NCI-H1436 treated with DMSO at 0.1 percent for 48 hours (cell line): ENCODE measurements around the gene MTX1.
A peak's percentile ranks its signal among the peaks of the same experiment; 100 is the strongest.

Experiments
- DNase-seq: peaks from one replicate; lab custom pipeline; 2025; lab: John Stamatoyannopoulos, UW

Gene MTX1

GRCh38 chr1:155174324-155175280, 33.9 kb upstream of the MTX1 start:
- no peak for DNase-seq

GRCh38 chr1:155175281-155175926, 33.1 kb upstream of the MTX1 start:
- no peak for DNase-seq

GRCh38 chr1:155175927-155176371, 32.5 kb upstream of the MTX1 start:
- no peak for DNase-seq

GRCh38 chr1:155176544-155177071, 31.9 kb upstream of the MTX1 start:
- peak; percentile 28 for DNase-seq

GRCh38 chr1:155177192-155177917, 31.1 kb upstream of the MTX1 start:
- DNase-seq = no peak

- DNase-seq = no peak
Measured at GRCh38 chr1:155177918-155178281, 30.6 kb upstream of the MTX1 start.

GRCh38 chr1:155178441-155179111, 29.9 kb upstream of the MTX1 start:
- no peak for DNase-seq

GRCh38 chr1:155179112-155180031, 29.1 kb upstream of the MTX1 start:
- no peak for DNase-seq

GRCh38 chr1:155181371-155182051, 27.0 kb upstream of the MTX1 start:
- no peak for DNase-seq

- DNase-seq = no peak
Measured at GRCh38 chr1:155182052-155182550, 26.4 kb upstream of the MTX1 start.

- no peak for DNase-seq
Measured at GRCh38 chr1:155183775-155184221, 24.7 kb upstream of the MTX1 start.

GRCh38 chr1:155184351-155184811, 24.1 kb upstream of the MTX1 start:
- no peak for DNase-seq

- DNase-seq = no peak
Measured at GRCh38 chr1:155184835-155185782, 23.4 kb upstream of the MTX1 start.

- no peak for DNase-seq
Measured at GRCh38 chr1:155185783-155186066, 22.8 kb upstream of the MTX1 start.

GRCh38 chr1:155186067-155186793, 22.3 kb upstream of the MTX1 start:
- DNase-seq = no peak

- DNase-seq = no peak
Measured at GRCh38 chr1:155186794-155187455, 21.6 kb upstream of the MTX1 start.

GRCh38 chr1:155187456-155187891, 21.0 kb upstream of the MTX1 start:
- DNase-seq = no peak
